H1 (cell line): ENCODE data around the gene FOXC1. TPM values are rescaled to one million over a fixed set of nuclear protein-coding genes. Genes with fewer than 3 reads are reported as not detected.

ENCODE experiments used
- CTCF ChIA-PET: fragments of 300-600 bp; sonication (Branson Sonifier 250); formaldehyde crosslinking; loops from one replicate; lab custom pipeline; 2021; ENCODE audit not compliant: partially characterized antibody; lab: Charles Lee
- POLR2A ChIA-PET: fragments of 300-600 bp; sonication (Branson Sonifier 250); formaldehyde crosslinking; loops from one replicate; lab custom pipeline; 2021; ENCODE audit warnings: inconsistent platforms; ENCODE audit not compliant: partially characterized antibody; lab: Charles Lee
- DNase-seq, 2 experiments: peaks; one replicate each; pipeline versions ENCODE4 v3.0.0 to v3.0.0-alpha.2; 2010 to 2022; ENCODE audit warnings: low spot score in 2 of 2, low read depth in 1 of 2, mixed read lengths in 1 of 2
- FAIRE-seq: peaks from 2 replicates; lab custom pipeline; 2011; peaks lifted over from hg19 to GRCh38; lab: Jason Lieb, UNC
- H2AFZ ChIP-seq: 2 replicates; pipeline ENCODE4 v1.8.1; 2012; ENCODE audit warnings: low read length, inconsistent platforms
- H2AK5ac ChIP-seq: 2 replicates; pipeline ENCODE4 v1.6.1; 2013; ENCODE audit warnings: low read depth, low read length
- H2BK120ac ChIP-seq: replicated peaks from 2 replicates; pipeline ENCODE3; 2013; ENCODE audit warnings: low read depth, low read length, inconsistent platforms
- H2BK12ac ChIP-seq: 2 replicates; pipeline ENCODE4 v1.6.1; 2013; ENCODE audit warnings: low read depth, low read length
- H2BK15ac ChIP-seq: 2 replicates; pipeline ENCODE4 v1.6.1; 2013; ENCODE audit warnings: low read length
- H2BK20ac ChIP-seq: 2 replicates; pipeline ENCODE4 v1.6.1; 2013; ENCODE audit warnings: low read length
- H2BK5ac ChIP-seq: 2 replicates; pipeline ENCODE4 v1.6.1; 2013; ENCODE audit warnings: low read depth, low read length
- H3K14ac ChIP-seq: 2 replicates; pipeline ENCODE4 v1.6.1; 2013; ENCODE audit warnings: inconsistent platforms; ENCODE audit not compliant: insufficient read length
- H3K18ac ChIP-seq: 2 replicates; pipeline ENCODE4 v1.6.1; 2013; ENCODE audit warnings: low read length; ENCODE audit errors: extremely low read depth
- H3K23ac ChIP-seq: 2 replicates; pipeline ENCODE4 v1.6.1; 2013; ENCODE audit warnings: inconsistent platforms; ENCODE audit not compliant: insufficient read length
- H3K23me2 ChIP-seq: 2 replicates; pipeline ENCODE4 v1.6.1; 2013; ENCODE audit warnings: low read depth, low read length
- H3K27ac ChIP-seq: 2 replicates; pipeline ENCODE4 v1.6.1; 2011; ENCODE audit warnings: low read depth, low read length, inconsistent platforms
- H3K27me3 ChIP-seq, 4 experiments: replicated peaks in 1 of 4; 1 replicate in 1 of 4; 2 replicates in 3 of 4; pipeline versions ENCODE4 v1.6.1 to v1.8.1; 2011 to 2013; ENCODE audit warnings: low read length in 3 of 4, mild to moderate bottlenecking in 3 of 4, inconsistent platforms in 2 of 4, mixed read lengths in 2 of 4, moderate library complexity in 1 of 4; ENCODE audit not compliant: control insufficient read depth in 3 of 4, insufficient read depth in 3 of 4; ENCODE audit errors: extremely low read depth in 1 of 4
- H3K36me3 ChIP-seq, 4 experiments: 2 replicates each; pipeline versions ENCODE4 v1.6.1 to v1.8.1; 2011 to 2013; ENCODE audit warnings: mild to moderate bottlenecking in 4 of 4, low read length in 3 of 4, moderate library complexity in 2 of 4, control low read depth in 1 of 4, inconsistent platforms in 1 of 4; ENCODE audit not compliant: insufficient read depth in 4 of 4, control insufficient read depth in 2 of 4
- H3K4ac ChIP-seq: replicated peaks from 2 replicates; pipeline ENCODE3; 2013; ENCODE audit warnings: low read length, low read depth, mixed read lengths, inconsistent platforms; ENCODE audit not compliant: insufficient read length
- H3K4me1 ChIP-seq, 4 experiments: replicated peaks in 1 of 4; 1 replicate in 1 of 4; 2 replicates in 3 of 4; pipeline versions ENCODE4 v1.6.1 to v1.8.1; 2011 to 2013; ENCODE audit warnings: low read length in 3 of 4, inconsistent platforms in 2 of 4, mixed read lengths in 1 of 4; ENCODE audit not compliant: insufficient read depth in 4 of 4, control insufficient read depth in 3 of 4
- H3K4me2 ChIP-seq, 2 experiments: 2 replicates each; pipeline versions ENCODE4 v1.6.1 to v1.8.1; 2011 to 2013; ENCODE audit warnings: low read depth in 2 of 2, low read length in 2 of 2, control low read depth in 1 of 2, inconsistent platforms in 1 of 2, mild to moderate bottlenecking in 1 of 2; ENCODE audit not compliant: insufficient read depth in 1 of 2
- H3K4me3 ChIP-seq, 4 experiments: fragments of 200-600, 300-600 bp in 1 of 4; sonication (generic), shearing (Covaris generic), sonication (Bioruptor Twin) in 1 of 4; 2 replicates each; pipeline versions ENCODE4 v1.5.1 to v1.8.1; 2011 to 2016; ENCODE audit warnings: low read length in 4 of 4, low read depth in 3 of 4, control low read depth in 2 of 4, inconsistent platforms in 2 of 4, mild to moderate bottlenecking in 2 of 4, mixed read lengths in 1 of 4, moderate library complexity in 1 of 4; ENCODE audit not compliant: insufficient read depth in 2 of 4; ENCODE audit errors: extremely low read depth in 1 of 4
- H3K56ac ChIP-seq: replicated peaks from 2 replicates; pipeline ENCODE3; 2013; ENCODE audit warnings: low read depth, mild to moderate bottlenecking, mixed read lengths, low read length, inconsistent platforms; ENCODE audit not compliant: insufficient read length
- H3K79me1 ChIP-seq: 2 replicates; pipeline ENCODE4 v1.6.1; 2013; ENCODE audit warnings: low read depth, low read length, control low read depth
- H3K79me2 ChIP-seq, 2 experiments: 2 replicates each; pipeline versions ENCODE4 v1.6.1 to v1.8.1; 2012 to 2013; ENCODE audit warnings: low read length in 2 of 2, mild to moderate bottlenecking in 2 of 2, inconsistent platforms in 1 of 2; ENCODE audit not compliant: insufficient read depth in 2 of 2, control insufficient read depth in 1 of 2
- H3K9ac ChIP-seq, 4 experiments: replicated peaks in 1 of 4; 1 replicate in 1 of 4; 2 replicates in 3 of 4; pipeline versions ENCODE4 v1.6.1 to v1.8.1; 2011 to 2013; ENCODE audit warnings: low read depth in 3 of 4, low read length in 3 of 4, control low read depth in 2 of 4, mild to moderate bottlenecking in 2 of 4, moderate library complexity in 2 of 4, inconsistent platforms in 1 of 4; ENCODE audit errors: extremely low read depth in 1 of 4
- H3K9me3 ChIP-seq, 2 experiments: 2 replicates each; pipeline versions ENCODE4 v1.6.1 to v1.8.1; 2012 to 2013; ENCODE audit warnings: mild to moderate bottlenecking in 2 of 2, moderate library complexity in 2 of 2, control low read depth in 1 of 2, inconsistent platforms in 1 of 2, low read depth in 1 of 2, low read length in 1 of 2, mixed read lengths in 1 of 2; ENCODE audit not compliant: insufficient read depth in 2 of 2
- H4K20me1 ChIP-seq, 2 experiments: replicated peaks in 1 of 2; 2 replicates each; pipeline versions ENCODE3 to v1.8.1; 2011 to 2013; ENCODE audit warnings: inconsistent platforms in 2 of 2, low read length in 2 of 2, mild to moderate bottlenecking in 1 of 2; ENCODE audit not compliant: insufficient read depth in 2 of 2, control insufficient read depth in 1 of 2
- H4K5ac ChIP-seq: 2 replicates; pipeline ENCODE4 v1.6.1; 2013; ENCODE audit warnings: low read length, low read depth, mixed read lengths, inconsistent platforms; ENCODE audit not compliant: insufficient read length
- H4K8ac ChIP-seq: 2 replicates; pipeline ENCODE4 v1.8.0; 2013; ENCODE audit warnings: mild to moderate bottlenecking, moderate library complexity, low read length, inconsistent platforms; ENCODE audit not compliant: insufficient read depth; ENCODE audit errors: extremely low read depth
- H4K91ac ChIP-seq: replicated peaks from 2 replicates; pipeline ENCODE3; 2013; ENCODE audit warnings: low read length, mixed read lengths, inconsistent platforms; ENCODE audit not compliant: insufficient read length
- CBX8 ChIP-seq: fragments of 300-800, 300-1000 bp; sonication (generic); IDR thresholded peaks from 2 replicates; pipeline ENCODE4 v1.7.1; 2016; ENCODE audit warnings: low read depth, low read length, borderline replicate concordance
- CHD1 ChIP-seq: IDR thresholded peaks from 2 replicates; pipeline ENCODE4 v1.6.1; 2012; ENCODE audit warnings: low read depth, low read length, improper control_type of control experiment
- E2F6 ChIP-seq: IDR thresholded peaks from 2 replicates; pipeline ENCODE4 v1.6.1; 2012; ENCODE audit warnings: inconsistent platforms
- EP300 ChIP-seq, 2 experiments: IDR thresholded peaks; 1 replicate in 1 of 2; 2 replicates in 1 of 2; pipeline ENCODE4 v1.6.1; 2011 to 2012; ENCODE audit warnings: low read depth in 2 of 2, low read length in 2 of 2, mild to moderate bottlenecking in 2 of 2, borderline replicate concordance in 1 of 2, inconsistent platforms in 1 of 2, moderate library complexity in 1 of 2
- KDM4A ChIP-seq: IDR thresholded peaks from one replicate; pipeline ENCODE4 v1.7.1; 2012; ENCODE audit warnings: low read depth, mild to moderate bottlenecking, moderate library complexity, low read length, inconsistent platforms; ENCODE audit not compliant: severe bottlenecking
- RAD21 ChIP-seq, 2 experiments: IDR thresholded peaks in 1 of 2; conservative IDR thresholded peaks in 1 of 2; 2 replicates each; pipeline ENCODE4 v1.6.1; 2011; ENCODE audit warnings: low read depth in 2 of 2, low read length in 2 of 2, improper control_type of control experiment in 1 of 2, inconsistent platforms in 1 of 2, mild to moderate bottlenecking in 1 of 2, moderate library complexity in 1 of 2
- RNF2 ChIP-seq: fragments of 200-900, 300-1000 bp; sonication (generic); IDR thresholded peaks from 2 replicates; pipeline ENCODE4 v1.7.1; 2016; ENCODE audit warnings: borderline replicate concordance, low read depth, mild to moderate bottlenecking, antibody characterized with exemption, low read length; ENCODE audit not compliant: poor library complexity, severe bottlenecking; ENCODE audit errors: missing control alignments
- RXRA ChIP-seq: IDR thresholded peaks from 2 replicates; pipeline ENCODE4 v1.6.1; 2011; ENCODE audit warnings: low read depth, mild to moderate bottlenecking, low read length, moderate library complexity; ENCODE audit not compliant: insufficient read depth
- SIN3A ChIP-seq, 2 experiments: IDR thresholded peaks in 1 of 2; conservative IDR thresholded peaks in 1 of 2; 2 replicates each; pipeline ENCODE4 v1.6.1; 2011 to 2012; ENCODE audit warnings: low read length in 2 of 2, improper control_type of control experiment in 1 of 2, low read depth in 1 of 2, mild to moderate bottlenecking in 1 of 2
- SP4 ChIP-seq: IDR thresholded peaks from 2 replicates; pipeline ENCODE4 v1.6.1; 2012; ENCODE audit warnings: low read length, inconsistent platforms
- SUZ12 ChIP-seq: fragments of 200-600 bp; sonication (generic); IDR thresholded peaks from 2 replicates; pipeline ENCODE4 v1.6.1; 2012; ENCODE audit warnings: mild to moderate bottlenecking, inconsistent platforms, low read length, moderate library complexity, mixed read lengths
- WGBS, 2 experiments: shearing (Covaris generic) in 1 of 2; methylation state at CpG; one replicate each; pipeline versions ENCODE4 v1.1.6 to v1.1.7; 2013 to 2015; ENCODE audit warnings: low lambda C conversion rate in 2 of 2, mixed read lengths in 2 of 2, inconsistent platforms in 1 of 2, low coverage in 1 of 2, missing lambda C conversion rate in 1 of 2; ENCODE audit not compliant: insufficient replicate concordance in 2 of 2, insufficient coverage in 1 of 2, insufficient read length in 1 of 2; ENCODE audit errors: extremely low coverage in 1 of 2, missing lambda C conversion rate in 1 of 2; 5-methylcytosine and 5-hydroxymethylcytosine counted together
- polyA plus RNA-seq, 7 experiments: library from polyadenylated mRNA; depleted of rRNA in 3 of 7; stranded (reverse) in 5 of 7; unstranded in 2 of 7; fragments of >200 nt in 5 of 7; fragments of 200-250 nt in 2 of 7; gene quantifications; 1 replicate in 5 of 7; 2 replicates in 1 of 7; 4 replicates in 1 of 7; pipeline versions ENCODE4 v1.2.1 to v1.2.3, GENCODE V29; 2011 to 2013; ENCODE audit warnings: missing spikeins in 2 of 7, mixed read lengths in 2 of 7
- total RNA-seq: library from RNA; stranded (reverse); fragmentation: NEBNext Ultra II Directional; extraction: Animal tissue kit (Norgen Biotek cat#: 25700); gene quantifications from 2 replicates; pipeline ENCODE4 v1.2.1, GENCODE V29; 2021

Gene FOXC1
- total and polyA plus RNA-seq, 2 of the 8 experiments (the other 6 are each of a cell fraction or from before 2014, with no cell fraction given), result 0.22 TPM; not detected in 1

- no peak overlapping the region for H3K56ac ChIP-seq
- 86% methylated on average over 10 of the region's 10 CpGs; no CpG with 5 or more reads in 1 of the 2 experiments for WGBS, 2 experiments
- ChIA-PET CTCF (interaction anchor here (0.8 to 1.5 kb wide), 5 partner anchors 10 to 34 kb away, joined by 3 to 6 read pairs (median 3); no protein-coding TSS in a partner anchor), POLR2A (interaction anchor here (0.6 kb wide), 1 partner anchor 17 kb away, joined by 3 read pairs; no protein-coding TSS in a partner anchor)
- H2BK15ac ChIP-seq, result no peak overlapping the region
- H2AFZ ChIP-seq, result no peak overlapping the region
- no peak for FAIRE-seq
- no peak overlapping the region for H3K18ac ChIP-seq
- peaks cover 0 to under 1% (median 0%) of the 10 kb centered on the region in 4 experiments; a peak in 1 of 7 replicates for H3K4me1 ChIP-seq
- H3K4me2 ChIP-seq, result no peak overlapping the region
- H3K14ac ChIP-seq, result no peak overlapping the region
- H3K9me3 ChIP-seq, result no peaks in the 10 kb centered on the region
- H4K8ac ChIP-seq, result no peak overlapping the region
- no peak overlapping the region for H4K91ac ChIP-seq
- no peaks in the 10 kb centered on the region for H3K79me2 ChIP-seq
- H3K36me3 ChIP-seq, result no peaks in the 10 kb centered on the region; a peak in 1 of 8 replicates
- H3K27ac ChIP-seq, result no peak overlapping the region
- H2BK20ac ChIP-seq, result no peak overlapping the region
- no peak overlapping the region for H3K4me3 ChIP-seq
- peaks cover 25 to 44% (median 38%) of the 10 kb centered on the region in 4 experiments for H3K27me3 ChIP-seq
- no peak overlapping the region for H2AK5ac ChIP-seq
- H3K4ac ChIP-seq, result no peak overlapping the region
- no peak for DNase-seq
- no peaks in the 10 kb centered on the region; the same call in 1 of the 2 replicates for H3K23me2 ChIP-seq
- H4K5ac ChIP-seq, result no peak overlapping the region
- H4K20me1 ChIP-seq, result peaks cover 4 to 5% of the 10 kb centered on the region in 2 experiments
- no peak overlapping the region for H2BK5ac ChIP-seq
- H3K79me1 ChIP-seq, result no peaks in the 10 kb centered on the region
- no peak overlapping the region for H3K9ac ChIP-seq
- no peak overlapping the region for H3K23ac ChIP-seq
- H2BK12ac ChIP-seq, result no peak overlapping the region
- H2BK120ac ChIP-seq, result no peak overlapping the region
- TF ChIP-seq RXRA (no peak), RAD21 (IDR thresholded peaks at IDR 0.05 in 1 of 2, conservative IDR thresholded peaks at IDR 0.05 in 1 of 2; ENCODE audit: low read depth in 2 of 2, low read length in 2 of 2) (no peak), SP4 (no peak), SIN3A (conservative IDR thresholded peaks at IDR 0.05 in 1 of 2, IDR thresholded peaks at IDR 0.05 in 1 of 2; ENCODE audit: low read depth in 1 of 2, low read length in 2 of 2) (no peak), RNF2 (no peak), SUZ12 (no peak), CHD1 (no peak), CBX8 (no peak), EP300 (IDR thresholded peaks at IDR 0.05; ENCODE audit: borderline replicate concordance in 1 of 2, low read depth in 2 of 2, low read length in 2 of 2) (no peak), E2F6 (no peak), KDM4A (no peak)
These were observed 20.6 kb downstream of the FOXC1 start for GRCh38 chr6:1630212-1630770.
